ENCODE data around the gene S100A11.

GRCh38 chr1:151992303-151993083, 44.3 kb downstream of the S100A11 start:
- no peak for TF ChIP-seq POLR2A (IDR thresholded peaks at IDR 0.05; ENCODE audit: low read depth, low read length)
- no peak for TF ChIP-seq POLR2AphosphoS5 (IDR thresholded peaks at IDR 0.05; ENCODE audit: low read depth, low read length)
- TF ChIP-seq TAF1 (IDR thresholded peaks at IDR 0.05; ENCODE audit: low read depth, low read length), result no peak
- no peak for TF ChIP-seq PAX5 (IDR thresholded peaks at IDR 0.05; ENCODE audit: insufficient read depth, low read length, severe bottlenecking)
- no peak for TF ChIP-seq POU2F2 (IDR thresholded peaks at IDR 0.05; ENCODE audit: low read depth, low read length)

All from GM12891 (cell line).